HUES6 (cell line): ENCODE data around the gene RBFOX2.
A peak's percentile ranks its signal among the peaks of the same experiment; 100 is the strongest.
"Not testable (repeated sequence)": the region's sequence is repeated elsewhere in the genome, so short reads cannot be mapped to it uniquely, and the experiment has no call there.

ENCODE experiments used
- H3K27ac ChIP-seq: 2 replicates; pipeline ENCODE4 v1.7.0; 2013; ENCODE audit warnings: low read depth, mild to moderate bottlenecking, low read length, inconsistent platforms
- H3K27me3 ChIP-seq: 2 replicates; pipeline ENCODE4 v1.6.1; 2013; ENCODE audit warnings: low read length; ENCODE audit not compliant: control insufficient read depth, insufficient read depth
- H3K36me3 ChIP-seq: 2 replicates; pipeline ENCODE4 v1.6.1; 2013; ENCODE audit warnings: low read length; ENCODE audit not compliant: control insufficient read depth, insufficient read depth
- H3K4me1 ChIP-seq: 2 replicates; pipeline ENCODE4 v1.6.1; 2013; ENCODE audit warnings: low read length; ENCODE audit not compliant: control insufficient read depth, insufficient read depth
- H3K4me3 ChIP-seq: 2 replicates; pipeline ENCODE4 v1.5.1; 2013; ENCODE audit warnings: low read depth, low read length
- H3K9ac ChIP-seq: one replicate; pipeline ENCODE4 v1.6.1; 2013; ENCODE audit warnings: mild to moderate bottlenecking, low read length
- H3K9me3 ChIP-seq: 2 replicates; pipeline ENCODE4 v1.6.1; 2013; ENCODE audit warnings: low read depth, low read length; ENCODE audit not compliant: control insufficient read depth, insufficient read depth

RBFOX2 gene

GRCh38 chr22:36065462-36065774 is 36.8 kb upstream of the RBFOX2 start:
- Histone ChIP-seq H3K36me3 (no peaks in the 10 kb centered on the region), H3K27me3 (no peaks in the 10 kb centered on the region), H3K9ac (peak overlapping the region; percentile 82), H3K27ac (peak overlapping the region; percentile 29; the same call in 1 of the 2 replicates), H3K4me1 (peaks cover 7% of the 10 kb centered on the region), H3K9me3 (no peaks in the 10 kb centered on the region), H3K4me3 (peak overlapping the region; percentile 68)

- no peaks in the 10 kb centered on the region for H3K9me3 ChIP-seq
Measured at GRCh38 chr22:36064358-36064757, 35.7 kb upstream of the RBFOX2 start.

GRCh38 chr22:36056980-36057379 is 28.4 kb upstream of the RBFOX2 start:
- peaks cover 8% of the 10 kb centered on the region; the same call in 1 of the 2 replicates for H3K4me1 ChIP-seq
- no peak overlapping the region for H3K27ac ChIP-seq
- H3K9me3 ChIP-seq = no peaks in the 10 kb centered on the region
- no peak overlapping the region for H3K9ac ChIP-seq
- no peaks in the 10 kb centered on the region for H3K36me3 ChIP-seq
- no peaks in the 10 kb centered on the region for H3K27me3 ChIP-seq
- no peak overlapping the region for H3K4me3 ChIP-seq

More at GRCh38 chr22:36064358-36064757, 35.7 kb upstream of the RBFOX2 start:
- H3K27me3 ChIP-seq = no peaks in the 10 kb centered on the region
- H3K4me3 ChIP-seq = no peak overlapping the region
- no peaks in the 10 kb centered on the region for H3K36me3 ChIP-seq
- peaks cover 7% of the 10 kb centered on the region for H3K4me1 ChIP-seq
- no peak overlapping the region for H3K27ac ChIP-seq
- no peak overlapping the region for H3K9ac ChIP-seq

- Histone ChIP-seq H3K9ac (no peak overlapping the region), H3K9me3 (no peaks in the 10 kb centered on the region), H3K4me3 (no peak overlapping the region), H3K4me1 (peaks cover 8% of the 10 kb centered on the region; the same call in 1 of the 2 replicates), H3K36me3 (no peaks in the 10 kb centered on the region), H3K27ac (no peak overlapping the region), H3K27me3 (no peaks in the 10 kb centered on the region)
Measured at GRCh38 chr22:36055376-36056295, 27.0 kb upstream of the RBFOX2 start.

- not testable (repeated sequence) for H3K27ac ChIP-seq, H3K4me3 ChIP-seq, H3K9me3 ChIP-seq, H3K4me1 ChIP-seq, H3K27me3 ChIP-seq, H3K36me3 ChIP-seq, H3K9ac ChIP-seq
Measured at GRCh38 chr22:36054446-36054845, 25.8 kb upstream of the RBFOX2 start.

- no peak overlapping the region for H3K27ac ChIP-seq
Measured at GRCh38 chr22:36053242-36054147, 24.9 kb upstream of the RBFOX2 start.

GRCh38 chr22:36052505-36052941 is 23.9 kb upstream of the RBFOX2 start:
- H3K36me3 ChIP-seq = no peaks in the 10 kb centered on the region
- no peak overlapping the region for H3K9ac ChIP-seq
- H3K27me3 ChIP-seq = no peaks in the 10 kb centered on the region
- H3K4me3 ChIP-seq = no peak overlapping the region
- no peak overlapping the region for H3K27ac ChIP-seq
- H3K9me3 ChIP-seq = no peaks in the 10 kb centered on the region
- H3K4me1 ChIP-seq = peaks cover 8% of the 10 kb centered on the region; the same call in 1 of the 2 replicates

More at GRCh38 chr22:36053242-36054147, 24.9 kb upstream of the RBFOX2 start:
- Histone ChIP-seq H3K36me3 (no peaks in the 10 kb centered on the region), H3K4me1 (peaks cover 8% of the 10 kb centered on the region; the same call in 1 of the 2 replicates), H3K4me3 (no peak overlapping the region), H3K27me3 (no peaks in the 10 kb centered on the region), H3K9ac (no peak overlapping the region), H3K9me3 (no peaks in the 10 kb centered on the region)

- Histone ChIP-seq H3K27ac (no peak overlapping the region), H3K9me3 (no peaks in the 10 kb centered on the region), H3K4me1 (peaks cover 5% of the 10 kb centered on the region; the same call in 1 of the 2 replicates), H3K36me3 (no peaks in the 10 kb centered on the region), H3K4me3 (no peak overlapping the region), H3K9ac (no peak overlapping the region), H3K27me3 (no peaks in the 10 kb centered on the region)
Measured at GRCh38 chr22:36049678-36049997, 21.0 kb upstream of the RBFOX2 start.

GRCh38 chr22:36048911-36049677 is 20.5 kb upstream of the RBFOX2 start:
- Histone ChIP-seq H3K36me3 (no peaks in the 10 kb centered on the region), H3K4me1 (peaks cover 5% of the 10 kb centered on the region; the same call in 1 of the 2 replicates), H3K27ac (no peak overlapping the region), H3K4me3 (no peak overlapping the region), H3K27me3 (no peaks in the 10 kb centered on the region), H3K9me3 (no peaks in the 10 kb centered on the region), H3K9ac (no peak overlapping the region)

GRCh38 chr22:36044517-36044916 is 15.9 kb upstream of the RBFOX2 start:
- H3K9me3 ChIP-seq, H3K4me3 ChIP-seq, H3K9ac ChIP-seq, H3K36me3 ChIP-seq, H3K4me1 ChIP-seq, H3K27ac ChIP-seq, H3K27me3 ChIP-seq: not testable (repeated sequence)
